ENCODE measurements around the gene RAMP3. TPM values are rescaled to one million over a fixed set of nuclear protein-coding genes. Genes with fewer than 3 reads are reported as not detected.
"Not testable (repeated sequence)": the region's sequence is repeated elsewhere in the genome, so short reads cannot be mapped to it uniquely, and the experiment has no call there.

The RAMP3 gene
- total RNA-seq, 2 donors from 2014 or later: 35.8 to 43.5 TPM

- Histone ChIP-seq H3K4me1 (replicated peaks) (no peaks in the 10 kb centered on the region), H3K27me3 (replicated peaks; ENCODE audit: insufficient read depth) (peaks cover 9% of the 10 kb centered on the region), H3K27ac (no peak overlapping the region), H3K4me3 (no peak overlapping the region), H3K9me3 (no peaks in the 10 kb centered on the region), H3K36me3 (no peaks in the 10 kb centered on the region)
- TF ChIP-seq POLR2A (IDR thresholded peaks at IDR 0.05) (no peak), POLR2AphosphoS5 (IDR thresholded peaks at IDR 0.05) (no peak), CTCF (IDR thresholded peaks at IDR 0.05) (no peak)
- 59% methylated on average over 3 of the region's 3 CpGs for WGBS
- DNase-seq (ENCODE audit: low spot score): no peak
- intact Hi-C loops (cut with DNase I): no loop called here
These were observed 4.8 kb downstream of the RAMP3 start for GRCh38 chr7:45162311-45162845.

- Histone ChIP-seq H3K27ac (no peak overlapping the region), H3K4me1 (replicated peaks) (no peaks in the 10 kb centered on the region), H3K4me3 (no peak overlapping the region), H3K36me3 (no peaks in the 10 kb centered on the region), H3K27me3 (replicated peaks; ENCODE audit: insufficient read depth) (peaks cover 1% of the 10 kb centered on the region), H3K9me3 (no peaks in the 10 kb centered on the region)
- DNase-seq (ENCODE audit: low spot score): no peak
- intact Hi-C loops (cut with DNase I): no loop called here
- WGBS: 75% methylated on average over 2 of the region's 2 CpGs
- TF ChIP-seq POLR2AphosphoS5 (IDR thresholded peaks at IDR 0.05): no peak
- TF ChIP-seq CTCF (IDR thresholded peaks at IDR 0.05): no peak
- no peak for TF ChIP-seq POLR2A (IDR thresholded peaks at IDR 0.05)
These were observed 5.5 kb downstream of the RAMP3 start for GRCh38 chr7:45162943-45163691.

GRCh38 chr7:45163692-45164052 lies 6.1 kb downstream of the RAMP3 start:
- WGBS: 83% methylated on average over 4 of the region's 4 CpGs
- H3K36me3 ChIP-seq: no peaks in the 10 kb centered on the region
- no peak overlapping the region for H3K4me3 ChIP-seq
- DNase-seq (ENCODE audit: low spot score): no peak
- H3K27ac ChIP-seq: no peak overlapping the region
- intact Hi-C loops (cut with DNase I): no loop called here
- H3K4me1 ChIP-seq (replicated peaks): no peaks in the 10 kb centered on the region
- no peaks in the 10 kb centered on the region for H3K27me3 ChIP-seq (replicated peaks; ENCODE audit: insufficient read depth)
- no peak for TF ChIP-seq POLR2A (IDR thresholded peaks at IDR 0.05)
- TF ChIP-seq CTCF (IDR thresholded peaks at IDR 0.05): no peak
- no peak for TF ChIP-seq POLR2AphosphoS5 (IDR thresholded peaks at IDR 0.05)
- H3K9me3 ChIP-seq: no peaks in the 10 kb centered on the region

GRCh38 chr7:45164271-45164670 lies 6.7 kb downstream of the RAMP3 start:
- H3K27ac ChIP-seq; H3K4me3 ChIP-seq; intact Hi-C loops (cut with DNase I); H3K36me3 ChIP-seq; H3K4me1 ChIP-seq (replicated peaks); H3K9me3 ChIP-seq; DNase-seq (ENCODE audit: low spot score); H3K27me3 ChIP-seq (replicated peaks; ENCODE audit: insufficient read depth): not testable (repeated sequence)
- 78% methylated on average over 3 of the region's 3 CpGs for WGBS

GRCh38 chr7:45165857-45166256 lies 8.3 kb downstream of the RAMP3 start:
- 65% methylated on average over 3 of the region's 3 CpGs for WGBS
- DNase-seq (ENCODE audit: low spot score): no peak
- no peaks in the 10 kb centered on the region for H3K4me1 ChIP-seq (replicated peaks)
- no peak for TF ChIP-seq CTCF (IDR thresholded peaks at IDR 0.05)
- no peak for TF ChIP-seq POLR2AphosphoS5 (IDR thresholded peaks at IDR 0.05)
- TF ChIP-seq POLR2A (IDR thresholded peaks at IDR 0.05): no peak
- H3K36me3 ChIP-seq: no peaks in the 10 kb centered on the region
- H3K27ac ChIP-seq: no peak overlapping the region
- intact Hi-C loops (cut with DNase I): no loop called here
- no peaks in the 10 kb centered on the region for H3K27me3 ChIP-seq (replicated peaks; ENCODE audit: insufficient read depth)
- H3K4me3 ChIP-seq: no peak overlapping the region
- no peaks in the 10 kb centered on the region for H3K9me3 ChIP-seq

Data from prostate gland (tissue), 2 donors.